OCI-LY1 (cell line): Measurements from ENCODE around the gene CCL27.
A peak's percentile ranks its signal among the peaks of the same experiment; 100 is the strongest.

Source experiments
- H2AFZ ChIP-seq: fragments of 200-600 bp; sonication (generic), shearing (Covaris generic); 2 replicates; pipeline ENCODE4 v1.6.0; 2014; ENCODE audit warnings: antibody characterized with exemption, mild to moderate bottlenecking, low read length
- H3F3A ChIP-seq: fragments of 200-600 bp; sonication (generic), shearing (Covaris generic); 2 replicates; pipeline ENCODE4 v1.6.0; 2014; ENCODE audit warnings: mild to moderate bottlenecking, antibody characterized with exemption, low read length, moderate library complexity; ENCODE audit not compliant: insufficient read depth
- H3K27ac ChIP-seq: fragments of 200-600 bp; sonication (generic); 2 replicates; pipeline ENCODE4 v1.5.1; 2014; ENCODE audit warnings: low read length, mixed run types, mild to moderate bottlenecking, low read depth; ENCODE audit not compliant: poor library complexity, severe bottlenecking
- H3K27me3 ChIP-seq: fragments of 200-600 bp; sonication (generic); 2 replicates; pipeline ENCODE4 v1.6.0; 2014; ENCODE audit warnings: antibody characterized with exemption, mild to moderate bottlenecking, low read length, moderate library complexity; ENCODE audit not compliant: insufficient read depth
- H3K36me3 ChIP-seq: fragments of 200-600 bp; sonication (generic); 2 replicates; pipeline ENCODE4 v1.6.1; 2014; ENCODE audit warnings: mild to moderate bottlenecking, antibody characterized with exemption, low read length, moderate library complexity, mixed read lengths; ENCODE audit not compliant: insufficient read depth
- H3K4me1 ChIP-seq: fragments of 200-600 bp; sonication (generic); 2 replicates; pipeline ENCODE4 v1.5.1; 2014; ENCODE audit warnings: mild to moderate bottlenecking, low read length, moderate library complexity; ENCODE audit not compliant: insufficient read depth, severe bottlenecking
- H3K4me2 ChIP-seq: fragments of 200-600 bp; sonication (generic), shearing (Covaris generic); 2 replicates; pipeline ENCODE4 v1.6.1; 2014; ENCODE audit warnings: low read length
- H3K4me3 ChIP-seq: fragments of 200-600 bp; sonication (generic); 2 replicates; pipeline ENCODE4 v1.5.1; 2014; ENCODE audit warnings: low read length, low read depth, mild to moderate bottlenecking, mixed read lengths; ENCODE audit not compliant: poor library complexity, severe bottlenecking
- H3K79me2 ChIP-seq: fragments of 200-600 bp; shearing (Covaris generic); 2 replicates; pipeline ENCODE4 v1.6.1; 2016; ENCODE audit warnings: mixed run types, low read length, mixed read lengths; ENCODE audit not compliant: insufficient read depth
- H3K9ac ChIP-seq: fragments of 200-600 bp; sonication (generic), shearing (Covaris generic); 2 replicates; pipeline ENCODE4 v1.6.1; 2014; ENCODE audit warnings: mild to moderate bottlenecking, low read length, mixed read lengths
- H3K9me2 ChIP-seq: fragments of 200-600 bp; sonication (generic), shearing (Covaris generic); 2 replicates; pipeline ENCODE4 v1.6.1; 2014; ENCODE audit warnings: low read depth, mild to moderate bottlenecking, low read length, mixed read lengths
- H3K9me3 ChIP-seq: fragments of 200-600 bp; shearing (Covaris generic); 2 replicates; pipeline ENCODE4 v1.6.1; 2014; ENCODE audit warnings: low read length, mixed read lengths
- H4K20me1 ChIP-seq: fragments of 200-600 bp; sonication (generic), shearing (Covaris generic); 2 replicates; pipeline ENCODE4 v1.6.0; 2016; ENCODE audit warnings: mild to moderate bottlenecking, low read length; ENCODE audit not compliant: insufficient read depth
- EZH2 ChIP-seq: fragments of 200-600 bp; sonication (generic), shearing (Covaris generic); IDR thresholded peaks from 2 replicates; pipeline ENCODE4 v1.8.0; 2017; ENCODE audit warnings: borderline replicate concordance, mixed run types, mild to moderate bottlenecking, antibody characterized with exemption, low read length, moderate library complexity, mixed read lengths
- TF ChIP-seq, protein P1 (sequence below): fragments of 200-600 bp; sonication (generic), shearing (Covaris generic); IDR thresholded peaks from 2 replicates; pipeline ENCODE4 v1.5.1; 2017; ENCODE audit warnings: mild to moderate bottlenecking, antibody characterized with exemption, low read length, moderate library complexity, mixed read lengths

CCL27 gene

DNA sequence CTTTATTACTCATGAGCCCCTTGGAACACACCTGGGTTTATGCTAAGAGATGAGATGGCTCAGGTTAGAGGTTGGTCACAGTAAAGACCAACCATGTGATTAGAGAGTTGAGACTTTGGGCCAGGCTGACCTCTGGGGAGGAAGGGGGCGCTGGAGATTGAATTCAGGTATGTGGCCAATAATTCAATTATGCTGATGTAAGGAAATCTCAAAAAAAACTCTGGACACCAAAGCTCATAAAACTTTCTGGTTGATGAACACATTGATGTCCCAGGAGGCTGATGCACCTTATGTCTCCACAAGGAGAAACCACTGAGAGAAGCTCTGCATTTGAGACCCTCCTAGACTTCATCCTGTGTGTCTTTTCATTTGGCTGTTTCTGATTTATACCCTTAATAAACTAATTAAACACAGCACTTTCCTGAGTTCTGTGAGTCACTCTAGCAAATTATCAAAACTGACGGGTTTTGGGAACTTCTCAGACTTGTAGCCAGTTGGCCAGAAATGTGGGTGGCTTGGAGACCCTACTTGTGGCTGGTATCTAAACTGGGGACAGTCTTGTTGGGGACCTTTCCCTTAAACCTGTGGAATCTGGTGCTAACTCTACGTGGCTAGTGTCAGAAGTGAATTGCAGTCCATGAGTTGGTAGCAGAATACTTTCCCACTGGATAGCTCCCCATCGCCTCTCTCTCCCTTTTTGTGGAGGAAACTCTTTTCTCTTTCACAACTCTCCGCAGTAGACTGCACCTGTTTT is 7.5 kb upstream of the CCL27 start:
- Histone ChIP-seq H3K27me3 (no peaks in the 10 kb centered on the region), H3K4me3 (no peak overlapping the region), H3F3A (no peaks in the 10 kb centered on the region), H3K4me1 (peaks cover 5% of the 10 kb centered on the region), H3K9me3 (no peaks in the 10 kb centered on the region), H3K36me3 (no peaks in the 10 kb centered on the region), H3K79me2 (no peaks in the 10 kb centered on the region), H3K9me2 (no peaks in the 10 kb centered on the region), H3K4me2 (no peak overlapping the region), H4K20me1 (no peaks in the 10 kb centered on the region), H2AFZ (no peak overlapping the region), H3K27ac (no peak overlapping the region), H3K9ac (no peak overlapping the region)
- no peak for TF ChIP-seq EZH2
- TF ChIP-seq, protein P1, sequence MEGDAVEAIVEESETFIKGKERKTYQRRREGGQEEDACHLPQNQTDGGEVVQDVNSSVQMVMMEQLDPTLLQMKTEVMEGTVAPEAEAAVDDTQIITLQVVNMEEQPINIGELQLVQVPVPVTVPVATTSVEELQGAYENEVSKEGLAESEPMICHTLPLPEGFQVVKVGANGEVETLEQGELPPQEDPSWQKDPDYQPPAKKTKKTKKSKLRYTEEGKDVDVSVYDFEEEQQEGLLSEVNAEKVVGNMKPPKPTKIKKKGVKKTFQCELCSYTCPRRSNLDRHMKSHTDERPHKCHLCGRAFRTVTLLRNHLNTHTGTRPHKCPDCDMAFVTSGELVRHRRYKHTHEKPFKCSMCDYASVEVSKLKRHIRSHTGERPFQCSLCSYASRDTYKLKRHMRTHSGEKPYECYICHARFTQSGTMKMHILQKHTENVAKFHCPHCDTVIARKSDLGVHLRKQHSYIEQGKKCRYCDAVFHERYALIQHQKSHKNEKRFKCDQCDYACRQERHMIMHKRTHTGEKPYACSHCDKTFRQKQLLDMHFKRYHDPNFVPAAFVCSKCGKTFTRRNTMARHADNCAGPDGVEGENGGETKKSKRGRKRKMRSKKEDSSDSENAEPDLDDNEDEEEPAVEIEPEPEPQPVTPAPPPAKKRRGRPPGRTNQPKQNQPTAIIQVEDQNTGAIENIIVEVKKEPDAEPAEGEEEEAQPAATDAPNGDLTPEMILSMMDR = no peak

DNA sequence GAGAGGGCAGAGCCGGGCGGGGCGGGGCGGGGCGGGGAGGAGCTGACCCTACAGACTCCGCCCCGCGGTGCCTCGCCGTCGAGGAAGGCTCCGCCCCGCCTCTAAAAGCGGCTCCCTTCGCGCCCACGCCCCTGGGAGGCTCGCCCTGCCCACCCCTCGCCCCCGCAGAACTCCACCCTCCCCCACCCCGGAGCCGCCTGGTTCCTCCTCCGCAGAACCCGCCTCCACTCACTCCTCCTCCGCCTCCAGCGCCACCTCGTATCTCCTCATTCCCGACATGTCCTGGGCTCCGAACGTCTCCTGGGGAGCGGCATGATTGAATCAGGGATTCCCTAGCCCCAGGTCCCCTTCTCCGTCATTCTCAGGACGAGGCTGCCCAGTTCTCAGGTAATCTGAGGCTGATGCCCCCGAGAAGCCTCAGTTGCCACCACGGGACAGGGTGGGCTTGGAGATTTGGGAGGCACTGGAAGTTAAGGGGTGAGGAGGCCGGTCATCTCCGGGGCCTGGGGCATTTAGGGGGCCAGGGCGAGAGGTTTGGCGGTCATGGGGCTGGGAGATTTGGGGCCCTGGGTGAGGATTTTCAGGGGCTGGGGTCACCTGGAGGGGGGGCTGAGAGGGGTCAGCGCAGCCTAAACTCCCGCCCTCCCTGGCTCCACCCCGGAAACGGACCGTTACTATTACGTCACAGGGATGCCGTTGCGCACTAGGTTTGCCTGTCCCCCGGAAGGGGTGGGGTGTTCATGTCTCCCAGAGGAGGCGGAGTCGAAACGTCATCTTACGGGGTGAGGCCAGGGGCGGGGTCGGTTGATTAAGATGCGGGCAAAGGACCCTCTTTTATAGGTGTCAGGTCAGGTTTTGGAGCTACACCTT is 3.2 kb upstream of the CCL27 start:
- H3K36me3 ChIP-seq = no peaks in the 10 kb centered on the region

DNA sequence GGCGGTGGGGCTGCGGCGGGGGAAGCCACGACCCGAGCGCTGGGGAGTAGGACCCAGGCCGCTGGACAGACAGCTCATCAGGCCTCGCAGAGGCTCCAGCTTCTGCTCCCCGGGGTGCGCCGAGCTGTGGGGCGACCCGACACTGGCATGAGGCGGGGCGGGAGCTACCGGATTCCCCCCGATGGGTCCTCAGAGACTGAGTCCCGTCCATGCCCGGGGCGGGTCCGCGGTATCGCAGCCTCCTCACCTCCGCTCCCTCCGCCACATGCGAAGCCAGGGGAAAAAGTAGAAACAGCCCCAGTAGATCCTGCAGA is 2.6 kb upstream of the CCL27 start:
- Histone ChIP-seq H3K27me3 (no peaks in the 10 kb centered on the region), H2AFZ (no peak overlapping the region), H3K9ac (peak overlapping the region; percentile 60)

More for the DNA sequence above, 3.2 kb upstream of the CCL27 start:
- H3F3A ChIP-seq = 0 out of 2 replicates have a peak, but pooled peaks cover 3% of the 10 kb centered on the region
- H3K9me2 ChIP-seq = no peaks in the 10 kb centered on the region
- H3K4me3 ChIP-seq = peak overlapping the region; percentile 75
- H3K9me3 ChIP-seq = no peaks in the 10 kb centered on the region
- no peaks in the 10 kb centered on the region for H3K27me3 ChIP-seq
- H3K27ac ChIP-seq = peak overlapping the region; percentile 73
- H3K79me2 ChIP-seq = no peaks in the 10 kb centered on the region
- 0 out of 2 replicates have a peak overlapping the region, but pooled peaks have one; percentile 22 for H2AFZ ChIP-seq
- peaks cover 10% of the 10 kb centered on the region for H3K4me1 ChIP-seq
- no peaks in the 10 kb centered on the region for H4K20me1 ChIP-seq
- H3K9ac ChIP-seq = peak overlapping the region; percentile 81
- peak overlapping the region; percentile 92 for H3K4me2 ChIP-seq
- TF ChIP-seq EZH2 = no peak
- TF ChIP-seq, protein P1 = no peak

More for the DNA sequence above, 2.6 kb upstream of the CCL27 start:
- H3F3A ChIP-seq = 0 out of 2 replicates have a peak, but pooled peaks cover 3% of the 10 kb centered on the region
- H3K4me1 ChIP-seq = peaks cover 10% of the 10 kb centered on the region
- H3K27ac ChIP-seq = peak overlapping the region; percentile 1
- no peaks in the 10 kb centered on the region for H4K20me1 ChIP-seq
- H3K9me3 ChIP-seq = no peaks in the 10 kb centered on the region
- peak overlapping the region; percentile 80 for H3K4me2 ChIP-seq
- no peaks in the 10 kb centered on the region for H3K36me3 ChIP-seq
- H3K9me2 ChIP-seq = no peaks in the 10 kb centered on the region
- no peaks in the 10 kb centered on the region for H3K79me2 ChIP-seq
- TF ChIP-seq EZH2 = no peak
- TF ChIP-seq, protein P1 = no peak
- peak overlapping the region; percentile 75 for H3K4me3 ChIP-seq
